GM23338 (cell line): ENCODE data around the gene GPR39.

Experiments used
- CREB1 ChIP-seq: fragments of 250-450 bp; sonication (Bioruptor Pico); IDR thresholded peaks from 2 replicates; pipeline ENCODE4 v1.5.0; 2020; ENCODE audit warnings: low read depth, mild to moderate bottlenecking, moderate library complexity
- ETS1 ChIP-seq: IDR thresholded peaks from 2 replicates; pipeline ENCODE4 v1.6.1; 2016; ENCODE audit warnings: antibody characterized with exemption
- EZH2 ChIP-seq: fragments of 200-600 bp; sonication (generic); IDR thresholded peaks from one replicate; pipeline ENCODE4 v1.8.0; 2017; ENCODE audit warnings: antibody characterized with exemption, mild to moderate bottlenecking, low read depth; ENCODE audit not compliant: unreplicated experiment
- EZH2phosphoT487 ChIP-seq: fragments of 200-600 bp; sonication (generic); IDR thresholded peaks from one replicate; pipeline ENCODE4 v1.8.1; 2018; ENCODE audit warnings: antibody characterized with exemption; ENCODE audit not compliant: unreplicated experiment
- JUNB ChIP-seq: IDR thresholded peaks from one replicate; pipeline ENCODE4 v1.6.1; 2016; ENCODE audit warnings: antibody characterized with exemption; ENCODE audit not compliant: unreplicated experiment
- NANOG ChIP-seq: IDR thresholded peaks from 2 replicates; pipeline ENCODE4 v1.6.1; 2016; ENCODE audit warnings: antibody characterized with exemption, borderline replicate concordance
- POLR2AphosphoS5 ChIP-seq: IDR thresholded peaks from 2 replicates; pipeline ENCODE4 v1.6.1; 2016; ENCODE audit warnings: antibody characterized with exemption, low read depth
- STAT1 ChIP-seq: IDR thresholded peaks from one replicate; pipeline ENCODE4 v1.6.1; 2016; ENCODE audit warnings: antibody characterized with exemption; ENCODE audit not compliant: unreplicated experiment
- ZNF331 ChIP-seq: fragments of 250-450 bp; sonication (Bioruptor Pico); IDR thresholded peaks from 2 replicates; pipeline ENCODE4 v1.5.0; 2020; ENCODE audit warnings: low read depth, mild to moderate bottlenecking, moderate library complexity
- ZNF462 ChIP-seq: fragments of 250-450 bp; sonication (Bioruptor Pico); IDR thresholded peaks from 2 replicates; pipeline ENCODE4 v1.5.0; 2020; ENCODE audit warnings: mild to moderate bottlenecking, moderate library complexity
- TF ChIP-seq, protein P1 (sequence below), 2 experiments: fragments of 200-600 bp in 1 of 2; sonication (generic) in 1 of 2; conservative IDR thresholded peaks; 2 replicates each; pipeline versions ENCODE4 v1.5.1 to v1.6.1; 2016 to 2017; ENCODE audit warnings: antibody characterized with exemption in 2 of 2, low read depth in 2 of 2, mild to moderate bottlenecking in 2 of 2, moderate library complexity in 1 of 2
- TF ChIP-seq, protein P2 (sequence below): IDR thresholded peaks from one replicate; pipeline ENCODE4 v1.6.1; 2018; ENCODE audit warnings: antibody characterized with exemption; ENCODE audit not compliant: unreplicated experiment

GRCh38 chr2:132567682-132568081 is 151.1 kb downstream of the GPR39 start:
- TF ChIP-seq, protein P1, sequence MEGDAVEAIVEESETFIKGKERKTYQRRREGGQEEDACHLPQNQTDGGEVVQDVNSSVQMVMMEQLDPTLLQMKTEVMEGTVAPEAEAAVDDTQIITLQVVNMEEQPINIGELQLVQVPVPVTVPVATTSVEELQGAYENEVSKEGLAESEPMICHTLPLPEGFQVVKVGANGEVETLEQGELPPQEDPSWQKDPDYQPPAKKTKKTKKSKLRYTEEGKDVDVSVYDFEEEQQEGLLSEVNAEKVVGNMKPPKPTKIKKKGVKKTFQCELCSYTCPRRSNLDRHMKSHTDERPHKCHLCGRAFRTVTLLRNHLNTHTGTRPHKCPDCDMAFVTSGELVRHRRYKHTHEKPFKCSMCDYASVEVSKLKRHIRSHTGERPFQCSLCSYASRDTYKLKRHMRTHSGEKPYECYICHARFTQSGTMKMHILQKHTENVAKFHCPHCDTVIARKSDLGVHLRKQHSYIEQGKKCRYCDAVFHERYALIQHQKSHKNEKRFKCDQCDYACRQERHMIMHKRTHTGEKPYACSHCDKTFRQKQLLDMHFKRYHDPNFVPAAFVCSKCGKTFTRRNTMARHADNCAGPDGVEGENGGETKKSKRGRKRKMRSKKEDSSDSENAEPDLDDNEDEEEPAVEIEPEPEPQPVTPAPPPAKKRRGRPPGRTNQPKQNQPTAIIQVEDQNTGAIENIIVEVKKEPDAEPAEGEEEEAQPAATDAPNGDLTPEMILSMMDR (conservative IDR thresholded peaks at IDR 0.05; ENCODE audit: low read depth in 2 of 2) = no peak
- TF ChIP-seq EZH2 (no peak), POLR2AphosphoS5 (no peak), EZH2phosphoT487 (no peak), CREB1 (CRISPR knock-in tag) (no peak), ZNF331 (no peak), STAT1 (no peak), ETS1 (no peak), NANOG (no peak), JUNB (no peak), ZNF462 (CRISPR knock-in tag) (no peak)
- TF ChIP-seq, protein P2, sequence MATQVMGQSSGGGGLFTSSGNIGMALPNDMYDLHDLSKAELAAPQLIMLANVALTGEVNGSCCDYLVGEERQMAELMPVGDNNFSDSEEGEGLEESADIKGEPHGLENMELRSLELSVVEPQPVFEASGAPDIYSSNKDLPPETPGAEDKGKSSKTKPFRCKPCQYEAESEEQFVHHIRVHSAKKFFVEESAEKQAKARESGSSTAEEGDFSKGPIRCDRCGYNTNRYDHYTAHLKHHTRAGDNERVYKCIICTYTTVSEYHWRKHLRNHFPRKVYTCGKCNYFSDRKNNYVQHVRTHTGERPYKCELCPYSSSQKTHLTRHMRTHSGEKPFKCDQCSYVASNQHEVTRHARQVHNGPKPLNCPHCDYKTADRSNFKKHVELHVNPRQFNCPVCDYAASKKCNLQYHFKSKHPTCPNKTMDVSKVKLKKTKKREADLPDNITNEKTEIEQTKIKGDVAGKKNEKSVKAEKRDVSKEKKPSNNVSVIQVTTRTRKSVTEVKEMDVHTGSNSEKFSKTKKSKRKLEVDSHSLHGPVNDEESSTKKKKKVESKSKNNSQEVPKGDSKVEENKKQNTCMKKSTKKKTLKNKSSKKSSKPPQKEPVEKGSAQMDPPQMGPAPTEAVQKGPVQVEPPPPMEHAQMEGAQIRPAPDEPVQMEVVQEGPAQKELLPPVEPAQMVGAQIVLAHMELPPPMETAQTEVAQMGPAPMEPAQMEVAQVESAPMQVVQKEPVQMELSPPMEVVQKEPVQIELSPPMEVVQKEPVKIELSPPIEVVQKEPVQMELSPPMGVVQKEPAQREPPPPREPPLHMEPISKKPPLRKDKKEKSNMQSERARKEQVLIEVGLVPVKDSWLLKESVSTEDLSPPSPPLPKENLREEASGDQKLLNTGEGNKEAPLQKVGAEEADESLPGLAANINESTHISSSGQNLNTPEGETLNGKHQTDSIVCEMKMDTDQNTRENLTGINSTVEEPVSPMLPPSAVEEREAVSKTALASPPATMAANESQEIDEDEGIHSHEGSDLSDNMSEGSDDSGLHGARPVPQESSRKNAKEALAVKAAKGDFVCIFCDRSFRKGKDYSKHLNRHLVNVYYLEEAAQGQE = no peak
